Measurements from ENCODE around the gene GPX2. TPM values are rescaled to one million over a fixed set of nuclear protein-coding genes. Genes with fewer than 3 reads are reported as not detected.

Gene GPX2
- total and polyA plus RNA-seq, 2 of the 8 experiments (the other 6 are each of a cell fraction or from before 2014, with no cell fraction given): 0.30 to 0.89 TPM

DNA sequence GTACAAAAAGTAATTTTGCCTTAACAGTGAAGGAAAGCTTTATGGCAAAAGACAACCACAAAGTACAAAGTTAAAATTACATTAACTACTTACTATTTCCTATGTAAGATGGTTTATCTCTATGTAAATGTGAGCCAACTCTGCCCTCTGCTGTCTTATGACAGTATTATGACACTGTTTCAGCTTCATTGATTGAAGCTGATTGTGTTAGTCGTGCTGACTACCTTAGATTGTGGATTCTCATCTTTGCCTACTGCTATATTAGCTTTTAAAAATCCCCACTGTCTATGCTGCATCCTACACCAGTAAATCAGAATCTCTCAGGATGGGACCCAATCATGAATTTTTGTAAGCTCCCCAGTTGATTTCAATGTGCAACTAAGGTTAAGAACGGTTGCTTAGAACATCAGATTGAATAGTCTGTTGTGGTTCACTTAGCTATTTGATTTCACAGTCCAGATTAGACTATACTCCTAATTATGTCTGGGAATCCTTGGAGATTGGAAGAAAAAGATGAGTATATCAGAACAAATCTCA lies 50.6 kb downstream of the GPX2 start:
- no peak overlapping the region for H4K91ac ChIP-seq (replicated peaks; ENCODE audit: insufficient read length, low read length)
- H3K23ac ChIP-seq (ENCODE audit: insufficient read length): no peak overlapping the region
- DNase-seq (ENCODE audit: low read depth in 1 of 2, low spot score in 2 of 2): no peak
- H3K27ac ChIP-seq (ENCODE audit: low read depth, low read length): no peak overlapping the region
- no peaks in the 10 kb centered on the region for H3K79me1 ChIP-seq (ENCODE audit: low read depth, low read length)
- no peaks in the 10 kb centered on the region for H3K27me3 ChIP-seq (replicated peaks in 1 of 4; ENCODE audit: control insufficient read depth in 3 of 4, extremely low read depth in 1 of 4, insufficient read depth in 3 of 4, low read length in 3 of 4)
- FAIRE-seq: peak; percentile 73
- 62% methylated on average over 2 of the region's 2 CpGs; no CpG with 5 or more reads in 1 of the 2 experiments for WGBS, 2 experiments (ENCODE audit: extremely low coverage in 1 of 2, insufficient coverage in 1 of 2, insufficient read length in 1 of 2, insufficient replicate concordance in 2 of 2, low coverage in 1 of 2, low lambda C conversion rate in 2 of 2, missing lambda C conversion rate in 1 of 2)
- no peak overlapping the region for H3K56ac ChIP-seq (replicated peaks; ENCODE audit: insufficient read length, low read depth, low read length)
- ChIA-PET POLR2A (ENCODE audit: partially characterized antibody) (interaction anchor here (0.8 to 1.0 kb wide), 2 partner anchors 69 to 90 kb away, joined by 3 to 4 read pairs; no protein-coding TSS in a partner anchor), CTCF (ENCODE audit: partially characterized antibody) (interaction anchor here (0.7 to 8.8 kb wide), 57 partner anchors 8 to 507 kb away, joined by 3 to 323 read pairs (median 5); partner anchors contain the start of genes FNTB and SPTB)
- no peaks in the 10 kb centered on the region for H3K23me2 ChIP-seq (ENCODE audit: low read depth, low read length)
- no peak overlapping the region for H2BK15ac ChIP-seq (ENCODE audit: low read length)
- no peaks in the 10 kb centered on the region for H3K9me3 ChIP-seq (ENCODE audit: insufficient read depth in 2 of 2, low read depth in 1 of 2, low read length in 1 of 2)
- H3K9ac ChIP-seq (replicated peaks in 1 of 4; ENCODE audit: extremely low read depth in 1 of 4, low read depth in 3 of 4, low read length in 3 of 4): no peak overlapping the region
- no peaks in the 10 kb centered on the region for H4K20me1 ChIP-seq (replicated peaks in 1 of 2; ENCODE audit: control insufficient read depth in 1 of 2, insufficient read depth in 2 of 2, low read length in 2 of 2)
- no peak overlapping the region for H3K18ac ChIP-seq (ENCODE audit: extremely low read depth, low read length)
- no peak overlapping the region for H2BK120ac ChIP-seq (replicated peaks; ENCODE audit: low read depth, low read length)
- no peak overlapping the region for H2AK5ac ChIP-seq (ENCODE audit: low read depth, low read length)
- no peak overlapping the region for H3K4me2 ChIP-seq (ENCODE audit: insufficient read depth in 1 of 2, low read depth in 2 of 2, low read length in 2 of 2)
- H3K14ac ChIP-seq (ENCODE audit: insufficient read length): no peak overlapping the region
- no peak overlapping the region for H2AFZ ChIP-seq (ENCODE audit: low read length)
- no peaks in the 10 kb centered on the region for H3K79me2 ChIP-seq (ENCODE audit: control insufficient read depth in 1 of 2, insufficient read depth in 2 of 2, low read length in 2 of 2)
- H2BK12ac ChIP-seq (ENCODE audit: low read depth, low read length): no peak overlapping the region
- H4K8ac ChIP-seq (ENCODE audit: extremely low read depth, insufficient read depth, low read length): no peak overlapping the region
- H2BK5ac ChIP-seq (ENCODE audit: low read depth, low read length): no peak overlapping the region
- no peak overlapping the region for H2BK20ac ChIP-seq (ENCODE audit: low read length)
- no peak overlapping the region for H3K4me3 ChIP-seq (ENCODE audit: extremely low read depth in 1 of 4, insufficient read depth in 2 of 4, low read depth in 3 of 4, low read length in 4 of 4)
- H3K4me1 ChIP-seq (replicated peaks in 1 of 4; ENCODE audit: control insufficient read depth in 3 of 4, insufficient read depth in 4 of 4, low read length in 3 of 4): no peaks in the 10 kb centered on the region
- H3K36me3 ChIP-seq (ENCODE audit: control insufficient read depth in 2 of 4, insufficient read depth in 4 of 4, low read length in 3 of 4): no peaks in the 10 kb centered on the region
- no peak overlapping the region for H3K4ac ChIP-seq (replicated peaks; ENCODE audit: insufficient read length, low read depth, low read length)
- H4K5ac ChIP-seq (ENCODE audit: insufficient read length, low read depth, low read length): no peak overlapping the region
- TF ChIP-seq RFX5 (IDR thresholded peaks at IDR 0.05; ENCODE audit: borderline replicate concordance, low read depth, low read length) (no peak), TBP (IDR thresholded peaks at IDR 0.05; ENCODE audit: low read depth, low read length) (no peak), RBBP5 (IDR thresholded peaks at IDR 0.05; ENCODE audit: borderline replicate concordance, low read depth, low read length) (no peak), CTBP2 (IDR thresholded peaks at IDR 0.05; ENCODE audit: borderline replicate concordance, insufficient read depth, insufficient read length, low read length) (no peak), GABPA (IDR thresholded peaks at IDR 0.05; ENCODE audit: borderline replicate concordance, insufficient read depth, low read length) (no peak), CBX5 (IDR thresholded peaks at IDR 0.05; ENCODE audit: low read depth, low read length) (no peak), ASH2L (IDR thresholded peaks at IDR 0.05; ENCODE audit: low read length) (no peak), EP300 (IDR thresholded peaks at IDR 0.05; ENCODE audit: borderline replicate concordance in 1 of 2, low read depth in 2 of 2, low read length in 2 of 2) (no peak), YY1 (IDR thresholded peaks at IDR 0.05; ENCODE audit: low read depth, low read length) (no peak), CREB1 (IDR thresholded peaks at IDR 0.05) (no peak)
- TF ChIP-seq, protein P1, sequence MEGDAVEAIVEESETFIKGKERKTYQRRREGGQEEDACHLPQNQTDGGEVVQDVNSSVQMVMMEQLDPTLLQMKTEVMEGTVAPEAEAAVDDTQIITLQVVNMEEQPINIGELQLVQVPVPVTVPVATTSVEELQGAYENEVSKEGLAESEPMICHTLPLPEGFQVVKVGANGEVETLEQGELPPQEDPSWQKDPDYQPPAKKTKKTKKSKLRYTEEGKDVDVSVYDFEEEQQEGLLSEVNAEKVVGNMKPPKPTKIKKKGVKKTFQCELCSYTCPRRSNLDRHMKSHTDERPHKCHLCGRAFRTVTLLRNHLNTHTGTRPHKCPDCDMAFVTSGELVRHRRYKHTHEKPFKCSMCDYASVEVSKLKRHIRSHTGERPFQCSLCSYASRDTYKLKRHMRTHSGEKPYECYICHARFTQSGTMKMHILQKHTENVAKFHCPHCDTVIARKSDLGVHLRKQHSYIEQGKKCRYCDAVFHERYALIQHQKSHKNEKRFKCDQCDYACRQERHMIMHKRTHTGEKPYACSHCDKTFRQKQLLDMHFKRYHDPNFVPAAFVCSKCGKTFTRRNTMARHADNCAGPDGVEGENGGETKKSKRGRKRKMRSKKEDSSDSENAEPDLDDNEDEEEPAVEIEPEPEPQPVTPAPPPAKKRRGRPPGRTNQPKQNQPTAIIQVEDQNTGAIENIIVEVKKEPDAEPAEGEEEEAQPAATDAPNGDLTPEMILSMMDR (IDR thresholded peaks at IDR 0.05; ENCODE audit: control extremely low read depth in 1 of 3, insufficient read depth in 1 of 3, low read depth in 1 of 3, low read length in 3 of 3): peak in 2 of 3 experiments; percentile 59 to 64; a peak in 2 of 4 replicates
